Activated CD4-positive, alpha-beta T cell treated with anti-CD3 and anti-CD28 coated beads, Interleukin-2, amount 10 ng/mL, durations not matched to agents 7 days and 5 days (primary cell): ENCODE results near the gene ADAR. TPM values are rescaled to one million over a fixed set of nuclear protein-coding genes. Genes with fewer than 3 reads are reported as not detected.

ENCODE experiments used
- CTCF ChIA-PET: fragments of 350-600 bp; sonication (Branson Sonifier 250); formaldehyde crosslinking; loops from one replicate; lab custom pipeline; 2021; ENCODE audit warnings: antibody characterized with exemption; lab: Charles Lee
- POLR2A ChIA-PET: fragments of 350-600 bp; sonication (Branson Sonifier 250); formaldehyde crosslinking; loops from one replicate; lab custom pipeline; 2021; ENCODE audit warnings: antibody characterized with exemption; lab: Charles Lee
- DNase-seq: peaks from one replicate; pipeline ENCODE4 v3.0.0-alpha.2; 2020
- H3K27ac Mint-ChIP-seq: one replicate; pipeline ENCODE4 v1.8.0; 2021; ENCODE audit warnings: mild to moderate bottlenecking, moderate library complexity, mixed read lengths
- H3K27me3 Mint-ChIP-seq: one replicate; pipeline ENCODE4 v1.8.0; 2021; ENCODE audit warnings: mixed read lengths
- H3K36me3 Mint-ChIP-seq: one replicate; pipeline ENCODE4 v1.8.0; 2021; ENCODE audit warnings: low read depth, mixed read lengths
- H3K4me1 Mint-ChIP-seq: one replicate; pipeline ENCODE4 v1.8.0; 2021; ENCODE audit warnings: mixed read lengths
- H3K4me3 Mint-ChIP-seq: one replicate; pipeline ENCODE4 v1.8.0; 2021; ENCODE audit warnings: mild to moderate bottlenecking, moderate library complexity, mixed read lengths
- H3K9me3 Mint-ChIP-seq: one replicate; pipeline ENCODE4 v1.8.0; 2021; ENCODE audit warnings: mixed read lengths
- total RNA-seq, 2 experiments: library from RNA; stranded (reverse); gene quantifications; one replicate each; pipeline ENCODE4 v1.2.3, GENCODE V29; 2021

ADAR gene
- total RNA-seq, 2 experiments from 2014 or later: 384 to 394 TPM

DNA sequence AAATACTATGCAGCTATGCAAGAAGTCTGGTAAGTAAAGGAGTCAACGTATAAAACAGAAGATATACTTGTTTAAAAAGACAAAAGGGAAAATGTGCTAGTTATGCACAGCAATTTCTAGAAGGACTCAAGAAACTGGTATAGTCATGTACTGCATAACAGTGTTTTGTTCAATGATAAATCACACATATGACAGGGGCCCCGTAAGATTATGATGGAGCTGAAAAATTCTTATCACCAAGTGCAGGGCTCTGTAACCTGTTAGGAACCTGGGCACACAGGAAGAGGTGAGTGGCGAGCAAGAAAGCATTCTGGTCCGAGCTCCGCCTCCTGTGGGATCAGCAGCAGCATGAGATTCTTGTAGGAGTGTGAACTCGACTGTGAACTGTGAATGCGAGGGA is 13.2 kb downstream of the ADAR start:
- DNase-seq: no peak
- H3K9me3 Mint-ChIP-seq: no peaks in the 10 kb centered on the region
- CTCF ChIA-PET: interaction anchor here (0.6 to 2.3 kb wide), 10 partner anchors 9 to 452 kb away, joined by 3 to 8 read pairs (median 4); partner anchors contain the start of gene UBE2Q1
- no peak overlapping the region for H3K4me3 Mint-ChIP-seq
- no peak overlapping the region for H3K27ac Mint-ChIP-seq
- peaks cover 13% of the 10 kb centered on the region for H3K4me1 Mint-ChIP-seq
- POLR2A ChIA-PET: interaction anchor here (0.6 kb wide), 1 partner anchor 16 kb away, joined by 3 read pairs; no protein-coding TSS in a partner anchor
- H3K36me3 Mint-ChIP-seq: peaks cover 74% of the 10 kb centered on the region
- no peaks in the 10 kb centered on the region for H3K27me3 Mint-ChIP-seq

DNA sequence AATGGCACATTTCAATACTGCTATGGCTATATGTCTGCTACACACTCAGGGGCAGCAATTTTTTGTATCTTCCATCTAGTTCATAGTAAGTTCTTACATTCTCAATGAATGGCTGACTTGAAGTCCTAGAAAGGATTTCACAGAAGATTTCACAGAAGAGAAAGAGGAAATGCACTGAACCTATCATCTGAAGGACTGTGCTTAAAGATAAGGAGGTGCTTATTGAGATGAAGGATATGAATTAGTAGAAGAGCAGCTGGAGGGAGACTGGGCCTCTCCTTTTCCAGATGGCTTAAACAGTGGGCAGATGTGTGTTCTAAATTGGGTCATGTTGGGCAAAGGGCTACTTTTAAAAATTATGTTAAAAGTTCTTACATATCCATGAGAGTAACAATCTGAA is 14.6 kb downstream of the ADAR start:
- H3K36me3 Mint-ChIP-seq: peaks cover 80% of the 10 kb centered on the region
- H3K27ac Mint-ChIP-seq: peak overlapping the region; percentile 2
- ChIA-PET POLR2A (no interaction called here), CTCF (interaction anchor here (1.0 to 1.6 kb wide), 2 partner anchors 19 to 34 kb away, joined by 4 to 5 read pairs; no protein-coding TSS in a partner anchor)
- no peaks in the 10 kb centered on the region for H3K27me3 Mint-ChIP-seq
- no peak overlapping the region for H3K4me3 Mint-ChIP-seq
- no peaks in the 10 kb centered on the region for H3K9me3 Mint-ChIP-seq
- DNase-seq: no peak
- H3K4me1 Mint-ChIP-seq: peaks cover 3% of the 10 kb centered on the region

DNA sequence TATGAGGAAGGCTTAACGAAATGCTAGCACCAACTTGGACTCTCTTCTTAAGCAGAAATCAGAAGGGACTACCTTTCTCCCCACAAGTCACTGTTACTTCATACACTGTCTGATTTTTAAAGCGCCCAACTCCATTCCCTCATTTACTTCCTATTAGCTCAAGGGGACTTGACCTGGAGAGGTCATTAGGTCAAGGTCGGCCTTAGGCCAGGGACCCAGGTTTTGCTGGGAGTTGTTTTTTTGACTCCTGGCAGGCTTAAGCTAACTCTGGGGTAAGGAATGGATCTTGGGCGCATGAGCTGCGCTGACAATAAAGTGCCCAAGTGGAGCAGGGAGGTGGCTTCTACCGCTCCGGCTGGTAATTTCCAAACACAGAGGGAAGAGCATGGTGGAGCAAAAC is 16.8 kb downstream of the ADAR start:
- Mint-ChIP-seq H3K27ac (no peak overlapping the region), H3K9me3 (no peaks in the 10 kb centered on the region), H3K36me3 (peaks cover 85% of the 10 kb centered on the region), H3K27me3 (no peaks in the 10 kb centered on the region), H3K4me3 (no peak overlapping the region), H3K4me1 (peaks cover 3% of the 10 kb centered on the region)
- no peak for DNase-seq
- ChIA-PET CTCF (interaction anchor here (0.6 to 1.1 kb wide), 6 partner anchors 8 to 1373 kb away, joined by 3 to 4 read pairs (median 3); no protein-coding TSS in a partner anchor), POLR2A (no interaction called here)

GRCh38 chr1:154590756-154591155 is 17.2 kb downstream of the ADAR start:
- H3K27ac Mint-ChIP-seq: no peak overlapping the region
- POLR2A ChIA-PET: no interaction called here
- no peak for DNase-seq
- CTCF ChIA-PET: interaction anchor here (0.6 to 1.1 kb wide), 6 partner anchors 9 to 1374 kb away, joined by 3 to 4 read pairs (median 3); no protein-coding TSS in a partner anchor
- no peaks in the 10 kb centered on the region for H3K9me3 Mint-ChIP-seq
- peaks cover 3% of the 10 kb centered on the region for H3K4me1 Mint-ChIP-seq
- peaks cover 86% of the 10 kb centered on the region for H3K36me3 Mint-ChIP-seq
- H3K27me3 Mint-ChIP-seq: no peaks in the 10 kb centered on the region
- H3K4me3 Mint-ChIP-seq: no peak overlapping the region

- peaks cover 91% of the 10 kb centered on the region for H3K36me3 Mint-ChIP-seq
- DNase-seq: no peak
- CTCF ChIA-PET: interaction anchor here (0.7 to 2.7 kb wide), 3 partner anchors 12 to 16 kb away, joined by 3 to 12 read pairs (median 4); no protein-coding TSS in a partner anchor
- POLR2A ChIA-PET: interaction anchor here (0.7 kb wide), 1 partner anchor 9 kb away, joined by 3 read pairs; no protein-coding TSS in a partner anchor
- H3K4me1 Mint-ChIP-seq: peaks cover 3% of the 10 kb centered on the region
- no peaks in the 10 kb centered on the region for H3K27me3 Mint-ChIP-seq
- H3K27ac Mint-ChIP-seq: no peak overlapping the region
- H3K9me3 Mint-ChIP-seq: no peaks in the 10 kb centered on the region
- H3K4me3 Mint-ChIP-seq: no peak overlapping the region
These were observed 18.2 kb downstream of the ADAR start for GRCh38 chr1:154589780-154590179.

- DNase-seq: no peak
These were observed 21.3 kb downstream of the ADAR start for GRCh38 chr1:154586641-154587040.

GRCh38 chr1:154586231-154586630 is 21.8 kb downstream of the ADAR start:
- Mint-ChIP-seq H3K4me3 (no peak overlapping the region), H3K27me3 (no peaks in the 10 kb centered on the region), H3K9me3 (no peaks in the 10 kb centered on the region), H3K36me3 (peaks cover 94% of the 10 kb centered on the region), H3K27ac (no peak overlapping the region), H3K4me1 (peaks cover 3% of the 10 kb centered on the region)
- DNase-seq: no peak
- ChIA-PET POLR2A (no interaction called here), CTCF (interaction anchor here (0.9 kb wide), 1 partner anchor 9 kb away, joined by 3 read pairs; no protein-coding TSS in a partner anchor)

More at GRCh38 chr1:154586641-154587040, 21.3 kb downstream of the ADAR start:
- Mint-ChIP-seq H3K9me3 (no peaks in the 10 kb centered on the region), H3K36me3 (peaks cover 95% of the 10 kb centered on the region), H3K4me3 (no peak overlapping the region), H3K27me3 (no peaks in the 10 kb centered on the region), H3K27ac (no peak overlapping the region), H3K4me1 (peaks cover 3% of the 10 kb centered on the region)
- ChIA-PET CTCF (interaction anchor here (0.9 kb wide), 1 partner anchor 9 kb away, joined by 3 read pairs; no protein-coding TSS in a partner anchor), POLR2A (no interaction called here)

DNA sequence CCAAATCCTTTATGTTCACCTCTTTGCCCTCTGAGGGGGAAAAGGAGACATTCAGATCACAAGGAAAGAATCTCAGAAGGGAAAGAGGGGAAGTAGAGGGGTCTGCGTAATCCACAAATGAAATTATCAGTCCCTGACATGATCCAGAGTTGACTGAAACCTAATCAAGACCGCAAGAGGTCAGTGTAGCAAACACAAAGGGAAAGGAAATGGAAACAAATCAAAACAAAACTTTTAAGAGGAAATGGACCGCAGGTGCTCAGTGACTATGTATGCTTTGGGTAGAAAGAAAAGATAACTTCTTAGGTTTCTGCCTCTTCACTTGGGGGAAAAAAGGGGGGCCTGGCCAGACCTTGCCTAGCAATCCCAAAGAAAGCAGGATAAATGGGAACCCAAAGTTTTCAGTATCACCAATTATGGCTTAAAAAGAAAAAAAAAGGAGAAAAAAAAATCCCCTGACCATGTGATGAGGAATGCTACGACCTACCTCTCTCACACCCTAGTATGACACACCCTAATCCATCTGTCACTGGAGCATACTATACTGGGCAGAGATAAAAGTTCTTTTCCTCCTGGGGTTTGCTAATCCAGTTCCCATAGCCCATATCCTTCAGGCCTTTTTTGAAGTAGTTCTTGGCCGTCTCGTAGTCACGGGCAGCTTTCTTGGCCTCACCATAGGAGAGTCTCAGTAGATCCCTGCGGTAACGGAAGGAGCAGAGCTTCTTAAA is 23.6 kb downstream of the ADAR start:
- ChIA-PET POLR2A (no interaction called here), CTCF (interaction anchor here (0.5 to 1.6 kb wide), 2 partner anchors 21 to 158 kb away, joined by 3 to 6 read pairs; no protein-coding TSS in a partner anchor)
- H3K4me3 Mint-ChIP-seq: no peak overlapping the region
- H3K9me3 Mint-ChIP-seq: no peaks in the 10 kb centered on the region
- H3K36me3 Mint-ChIP-seq: peaks cover 90% of the 10 kb centered on the region
- H3K27ac Mint-ChIP-seq: no peak overlapping the region
- no peaks in the 10 kb centered on the region for H3K27me3 Mint-ChIP-seq
- peaks cover 3% of the 10 kb centered on the region for H3K4me1 Mint-ChIP-seq
- DNase-seq: no peak

- DNase-seq: no peak
- Mint-ChIP-seq H3K27ac (no peak overlapping the region), H3K9me3 (no peaks in the 10 kb centered on the region), H3K4me1 (peaks cover 3% of the 10 kb centered on the region), H3K27me3 (no peaks in the 10 kb centered on the region), H3K36me3 (peaks cover 91% of the 10 kb centered on the region), H3K4me3 (no peak overlapping the region)
- POLR2A ChIA-PET: interaction anchor here (0.6 kb wide), 1 partner anchor 208 kb away, joined by 3 read pairs; no protein-coding TSS in a partner anchor
- CTCF ChIA-PET: interaction anchor here (1.6 kb wide), 1 partner anchor 22 kb away, joined by 6 read pairs; no protein-coding TSS in a partner anchor
These were observed 24.2 kb downstream of the ADAR start for GRCh38 chr1:154583773-154584172.

DNA sequence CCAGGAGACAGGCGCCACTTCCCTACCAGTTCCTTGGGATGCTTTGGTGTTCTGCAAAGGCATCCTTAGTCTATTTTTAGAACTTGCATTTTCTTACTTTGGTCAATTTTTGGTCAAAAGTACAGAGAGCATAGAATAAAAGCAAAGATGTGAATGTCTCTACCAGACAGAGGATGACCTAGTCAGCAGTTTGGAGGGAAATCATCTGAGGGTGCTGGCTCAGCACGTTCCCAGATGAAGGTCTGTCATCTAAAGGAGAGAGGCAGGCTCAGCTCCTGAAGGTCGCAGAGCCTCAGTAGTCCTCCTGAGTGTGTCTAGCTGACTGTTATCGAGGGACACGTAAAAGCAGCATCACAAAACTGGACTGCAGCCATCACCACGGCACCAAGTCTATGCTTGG is 25.1 kb downstream of the ADAR start:
- Mint-ChIP-seq H3K36me3 (peaks cover 86% of the 10 kb centered on the region), H3K9me3 (no peaks in the 10 kb centered on the region), H3K4me1 (peaks cover 3% of the 10 kb centered on the region), H3K4me3 (no peak overlapping the region), H3K27me3 (no peaks in the 10 kb centered on the region), H3K27ac (no peak overlapping the region)
- POLR2A ChIA-PET: no interaction called here
- no peak for DNase-seq
- CTCF ChIA-PET: no interaction called here

GRCh38 chr1:154581766-154582165 is 26.2 kb downstream of the ADAR start:
- H3K36me3 Mint-ChIP-seq: peaks cover 75% of the 10 kb centered on the region
- ChIA-PET POLR2A (no interaction called here), CTCF (interaction anchor here (0.5 to 1.9 kb wide), 4 partner anchors 14 to 358 kb away, joined by 3 to 6 read pairs (median 4); no protein-coding TSS in a partner anchor)
- no peak overlapping the region for H3K27ac Mint-ChIP-seq
- H3K9me3 Mint-ChIP-seq: no peaks in the 10 kb centered on the region
- H3K4me3 Mint-ChIP-seq: no peak overlapping the region
- H3K27me3 Mint-ChIP-seq: no peaks in the 10 kb centered on the region
- no peak for DNase-seq
- peaks cover 3% of the 10 kb centered on the region for H3K4me1 Mint-ChIP-seq

GRCh38 chr1:154579374-154579773 is 28.6 kb downstream of the ADAR start:
- H3K36me3 Mint-ChIP-seq: peaks cover 51% of the 10 kb centered on the region
- DNase-seq: no peak
- no peak overlapping the region for H3K4me3 Mint-ChIP-seq
- ChIA-PET POLR2A (interaction anchor here (0.6 kb wide), 1 partner anchor 16 kb away, joined by 3 read pairs; no protein-coding TSS in a partner anchor), CTCF (interaction anchor here (1.7 kb wide), 1 partner anchor 100 kb away, joined by 3 read pairs; no protein-coding TSS in a partner anchor)
- H3K4me1 Mint-ChIP-seq: peaks cover 3% of the 10 kb centered on the region
- no peak overlapping the region for H3K27ac Mint-ChIP-seq
- no peaks in the 10 kb centered on the region for H3K27me3 Mint-ChIP-seq
- H3K9me3 Mint-ChIP-seq: no peaks in the 10 kb centered on the region

GRCh38 chr1:154578058-154578418 is 29.9 kb downstream of the ADAR start:
- Mint-ChIP-seq H3K4me1 (no peaks in the 10 kb centered on the region), H3K36me3 (peaks cover 37% of the 10 kb centered on the region), H3K9me3 (no peaks in the 10 kb centered on the region), H3K27me3 (peaks cover 2% of the 10 kb centered on the region), H3K27ac (no peak overlapping the region), H3K4me3 (no peak overlapping the region)
- CTCF ChIA-PET: interaction anchor here (1.5 to 2.8 kb wide), 3 partner anchors 11 to 99 kb away, joined by 3 to 12 read pairs (median 4); no protein-coding TSS in a partner anchor
- POLR2A ChIA-PET: no interaction called here
- no peak for DNase-seq
